Measurements from ENCODE around the gene VEGFA.

DNA sequence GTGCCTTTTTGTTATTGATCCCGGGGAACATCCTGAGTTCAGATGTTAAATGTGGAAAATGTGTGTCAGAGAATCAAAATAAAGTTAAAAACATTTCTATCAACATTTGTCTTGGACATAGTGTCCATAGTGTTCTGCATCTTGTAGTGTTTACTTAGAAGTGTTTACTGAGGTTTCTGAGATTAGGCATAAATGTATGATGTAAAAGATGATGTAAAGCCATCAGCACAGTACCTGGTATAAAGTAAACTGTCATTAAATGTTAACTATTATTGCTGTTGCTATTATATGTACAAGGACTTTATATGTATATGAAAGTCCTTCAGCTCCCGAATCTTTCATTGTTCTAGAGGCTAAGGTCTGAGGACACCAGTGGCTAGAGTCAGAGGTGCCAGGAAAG, 28.2 kb upstream of the VEGFA start:
- TF ChIP-seq, protein P1, sequence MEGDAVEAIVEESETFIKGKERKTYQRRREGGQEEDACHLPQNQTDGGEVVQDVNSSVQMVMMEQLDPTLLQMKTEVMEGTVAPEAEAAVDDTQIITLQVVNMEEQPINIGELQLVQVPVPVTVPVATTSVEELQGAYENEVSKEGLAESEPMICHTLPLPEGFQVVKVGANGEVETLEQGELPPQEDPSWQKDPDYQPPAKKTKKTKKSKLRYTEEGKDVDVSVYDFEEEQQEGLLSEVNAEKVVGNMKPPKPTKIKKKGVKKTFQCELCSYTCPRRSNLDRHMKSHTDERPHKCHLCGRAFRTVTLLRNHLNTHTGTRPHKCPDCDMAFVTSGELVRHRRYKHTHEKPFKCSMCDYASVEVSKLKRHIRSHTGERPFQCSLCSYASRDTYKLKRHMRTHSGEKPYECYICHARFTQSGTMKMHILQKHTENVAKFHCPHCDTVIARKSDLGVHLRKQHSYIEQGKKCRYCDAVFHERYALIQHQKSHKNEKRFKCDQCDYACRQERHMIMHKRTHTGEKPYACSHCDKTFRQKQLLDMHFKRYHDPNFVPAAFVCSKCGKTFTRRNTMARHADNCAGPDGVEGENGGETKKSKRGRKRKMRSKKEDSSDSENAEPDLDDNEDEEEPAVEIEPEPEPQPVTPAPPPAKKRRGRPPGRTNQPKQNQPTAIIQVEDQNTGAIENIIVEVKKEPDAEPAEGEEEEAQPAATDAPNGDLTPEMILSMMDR (conservative IDR thresholded peaks at IDR 0.05): no peak
- TF ChIP-seq EZH2 (IDR thresholded peaks at IDR 0.05; ENCODE audit: low read depth): no peak

Data from PC-9 (cell line).